ENCODE results near the gene MRPL54.

MRPL54 gene

DNA sequence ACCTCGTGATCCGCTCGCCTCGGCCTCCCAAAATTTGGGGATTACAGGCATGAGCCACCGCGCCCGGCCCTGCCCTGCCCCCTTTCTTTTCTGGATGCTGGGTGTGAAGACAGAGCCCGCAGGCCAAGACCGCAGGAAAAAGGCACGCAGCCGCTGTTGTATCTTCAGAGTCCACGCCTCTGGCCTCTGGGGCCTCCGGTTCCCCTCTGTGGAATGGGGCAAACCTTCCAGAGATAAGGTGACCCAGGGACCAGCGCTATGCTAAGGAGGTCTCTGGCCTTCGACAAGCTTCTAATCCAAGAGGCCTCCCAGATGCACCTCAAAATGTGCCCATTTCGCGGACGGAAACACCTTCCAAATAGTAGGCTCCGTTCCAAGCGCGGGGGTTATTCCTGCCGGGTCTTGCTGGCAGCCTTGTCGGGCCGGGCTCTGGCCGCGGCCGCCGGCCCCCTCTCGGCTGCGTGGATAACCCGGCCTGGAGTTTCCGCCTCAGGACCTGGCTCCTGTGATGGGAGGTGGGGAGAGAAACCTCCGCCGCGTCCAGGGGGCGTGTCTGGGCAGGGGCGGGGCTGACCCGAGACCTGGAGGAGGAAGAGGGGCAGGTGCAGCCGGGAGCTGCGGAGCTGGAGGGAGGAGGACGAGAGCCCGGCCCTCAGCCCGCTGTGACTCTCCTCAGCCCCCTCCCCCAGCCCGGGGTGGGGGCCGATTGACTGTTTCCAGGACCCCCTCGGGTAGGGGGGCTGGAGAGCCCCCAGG lies 41.2 kb upstream of the MRPL54 start:
- Histone ChIP-seq H3K79me2 (ENCODE audit: low read length) (no peaks in the 10 kb centered on the region), H3K4me3 (ENCODE audit: low read length) (peak overlapping the region; percentile 14; the same call in 1 of the 2 replicates), H3K4me2 (ENCODE audit: low read length) (peak overlapping the region; percentile 23; the same call in 1 of the 2 replicates), H3K9ac (ENCODE audit: low read length) (no peak overlapping the region), H3K27me3 (ENCODE audit: low read depth, low read length) (peaks cover 13% of the 10 kb centered on the region), H3K9me3 (ENCODE audit: insufficient read depth, low read length) (no peaks in the 10 kb centered on the region), H3K27ac (ENCODE audit: low read length) (no peak overlapping the region), H4K20me1 (ENCODE audit: insufficient read depth, low read length) (no peaks in the 10 kb centered on the region), H2AFZ (ENCODE audit: low read depth, low read length) (peak overlapping the region; percentile 67; the same call in 1 of the 2 replicates), H3K4me1 (ENCODE audit: low read length) (no peaks in the 10 kb centered on the region), H3K36me3 (replicated peaks; ENCODE audit: low read depth, low read length) (no peaks in the 10 kb centered on the region)
- TF ChIP-seq, protein P1, sequence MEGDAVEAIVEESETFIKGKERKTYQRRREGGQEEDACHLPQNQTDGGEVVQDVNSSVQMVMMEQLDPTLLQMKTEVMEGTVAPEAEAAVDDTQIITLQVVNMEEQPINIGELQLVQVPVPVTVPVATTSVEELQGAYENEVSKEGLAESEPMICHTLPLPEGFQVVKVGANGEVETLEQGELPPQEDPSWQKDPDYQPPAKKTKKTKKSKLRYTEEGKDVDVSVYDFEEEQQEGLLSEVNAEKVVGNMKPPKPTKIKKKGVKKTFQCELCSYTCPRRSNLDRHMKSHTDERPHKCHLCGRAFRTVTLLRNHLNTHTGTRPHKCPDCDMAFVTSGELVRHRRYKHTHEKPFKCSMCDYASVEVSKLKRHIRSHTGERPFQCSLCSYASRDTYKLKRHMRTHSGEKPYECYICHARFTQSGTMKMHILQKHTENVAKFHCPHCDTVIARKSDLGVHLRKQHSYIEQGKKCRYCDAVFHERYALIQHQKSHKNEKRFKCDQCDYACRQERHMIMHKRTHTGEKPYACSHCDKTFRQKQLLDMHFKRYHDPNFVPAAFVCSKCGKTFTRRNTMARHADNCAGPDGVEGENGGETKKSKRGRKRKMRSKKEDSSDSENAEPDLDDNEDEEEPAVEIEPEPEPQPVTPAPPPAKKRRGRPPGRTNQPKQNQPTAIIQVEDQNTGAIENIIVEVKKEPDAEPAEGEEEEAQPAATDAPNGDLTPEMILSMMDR (IDR thresholded peaks at IDR 0.05; ENCODE audit: low read depth, low read length) = no peak
- no peak for TF ChIP-seq EZH2phosphoT487 (IDR thresholded peaks at IDR 0.05; ENCODE audit: low read depth)

DNA sequence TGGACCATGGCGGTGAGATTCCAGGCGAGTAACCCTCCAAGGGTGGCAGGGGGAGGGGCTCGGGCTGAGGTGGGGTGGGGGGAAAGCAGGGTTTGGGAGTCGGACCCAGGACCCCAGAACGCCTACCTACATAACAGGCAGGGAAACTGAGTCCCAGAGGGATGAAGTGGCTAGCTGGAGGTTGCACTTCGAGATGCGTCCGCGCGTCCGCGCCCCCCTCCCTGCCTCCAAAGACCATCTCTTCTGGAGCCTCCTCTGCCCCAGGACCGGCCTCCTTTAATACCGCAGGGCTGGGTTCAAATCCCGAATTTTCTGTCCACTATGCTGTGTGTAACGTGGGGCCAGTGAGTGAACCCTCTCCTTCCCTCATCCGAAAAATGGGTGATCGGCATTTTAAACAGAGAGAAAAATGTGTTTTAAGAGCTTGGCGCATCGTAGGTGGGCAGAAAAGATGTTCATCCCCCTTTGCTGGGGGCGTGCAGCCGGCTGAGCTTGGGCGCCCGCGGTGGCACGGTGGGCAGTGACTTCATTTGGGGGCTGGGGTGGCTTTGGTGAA lies 40.5 kb upstream of the MRPL54 start:
- H3K4me1 ChIP-seq (ENCODE audit: low read length) = no peaks in the 10 kb centered on the region
- no peak overlapping the region for H2AFZ ChIP-seq (ENCODE audit: low read depth, low read length)
- H3K9me3 ChIP-seq (ENCODE audit: insufficient read depth, low read length) = no peaks in the 10 kb centered on the region
- no peak overlapping the region for H3K27ac ChIP-seq (ENCODE audit: low read length)
- H3K4me2 ChIP-seq (ENCODE audit: low read length) = peak overlapping the region; percentile 23; the same call in 1 of the 2 replicates
- H3K36me3 ChIP-seq (replicated peaks; ENCODE audit: low read depth, low read length) = no peaks in the 10 kb centered on the region
- TF ChIP-seq, protein P1 (IDR thresholded peaks at IDR 0.05; ENCODE audit: low read depth, low read length) = no peak
- no peak for TF ChIP-seq EZH2phosphoT487 (IDR thresholded peaks at IDR 0.05; ENCODE audit: low read depth)
- H3K4me3 ChIP-seq (ENCODE audit: low read length) = peak overlapping the region; percentile 14; the same call in 1 of the 2 replicates
- no peak overlapping the region for H3K9ac ChIP-seq (ENCODE audit: low read length)
- H3K79me2 ChIP-seq (ENCODE audit: low read length) = no peaks in the 10 kb centered on the region
- no peaks in the 10 kb centered on the region for H4K20me1 ChIP-seq (ENCODE audit: insufficient read depth, low read length)
- H3K27me3 ChIP-seq (ENCODE audit: low read depth, low read length) = peaks cover 13% of the 10 kb centered on the region

DNA sequence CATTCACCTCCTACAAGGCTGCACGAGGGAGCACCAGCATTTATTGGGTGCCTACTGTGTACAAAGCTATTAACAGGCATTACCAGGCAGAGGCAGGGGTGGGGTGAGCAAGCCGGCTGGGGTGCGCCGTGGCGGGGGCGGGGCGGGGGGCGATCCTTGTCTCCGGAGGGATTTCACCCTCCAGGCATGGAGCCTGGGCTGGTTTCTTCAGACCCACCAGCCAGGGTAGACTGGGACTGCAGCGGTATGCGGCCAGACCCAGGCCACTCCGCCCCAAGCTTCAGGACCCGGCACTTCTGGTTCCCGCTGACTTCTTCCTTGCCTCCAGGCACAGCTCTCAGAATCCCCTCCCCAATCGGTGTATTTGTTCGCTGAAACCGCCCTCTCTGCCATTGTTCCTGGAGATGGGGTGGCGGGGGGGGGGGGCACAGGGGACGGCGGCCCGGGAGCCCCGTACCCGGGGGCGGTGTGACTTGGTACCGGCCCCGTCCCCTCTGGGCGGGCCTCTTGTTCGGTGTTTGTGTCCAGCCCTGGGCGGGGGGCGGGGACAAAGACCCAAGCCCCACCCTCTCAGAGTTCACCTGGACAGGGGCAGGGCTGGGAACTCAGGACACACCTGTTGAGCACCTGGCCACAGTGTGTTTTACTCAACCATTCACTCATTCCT lies 39.9 kb upstream of the MRPL54 start:
- no peaks in the 10 kb centered on the region for H3K4me1 ChIP-seq (ENCODE audit: low read length)
- H3K9me3 ChIP-seq (ENCODE audit: insufficient read depth, low read length) = no peaks in the 10 kb centered on the region
- no peak overlapping the region for H2AFZ ChIP-seq (ENCODE audit: low read depth, low read length)
- H3K27ac ChIP-seq (ENCODE audit: low read length) = no peak overlapping the region
- no peak overlapping the region for H3K9ac ChIP-seq (ENCODE audit: low read length)
- H4K20me1 ChIP-seq (ENCODE audit: insufficient read depth, low read length) = no peaks in the 10 kb centered on the region
- H3K79me2 ChIP-seq (ENCODE audit: low read length) = no peaks in the 10 kb centered on the region
- H3K36me3 ChIP-seq (replicated peaks; ENCODE audit: low read depth, low read length) = no peaks in the 10 kb centered on the region
- no peak overlapping the region for H3K4me2 ChIP-seq (ENCODE audit: low read length)
- TF ChIP-seq, protein P1 (IDR thresholded peaks at IDR 0.05; ENCODE audit: low read depth, low read length) = no peak
- no peak for TF ChIP-seq EZH2phosphoT487 (IDR thresholded peaks at IDR 0.05; ENCODE audit: low read depth)
- H3K4me3 ChIP-seq (ENCODE audit: low read length) = no peak overlapping the region
- H3K27me3 ChIP-seq (ENCODE audit: low read depth, low read length) = peaks cover 13% of the 10 kb centered on the region

DNA sequence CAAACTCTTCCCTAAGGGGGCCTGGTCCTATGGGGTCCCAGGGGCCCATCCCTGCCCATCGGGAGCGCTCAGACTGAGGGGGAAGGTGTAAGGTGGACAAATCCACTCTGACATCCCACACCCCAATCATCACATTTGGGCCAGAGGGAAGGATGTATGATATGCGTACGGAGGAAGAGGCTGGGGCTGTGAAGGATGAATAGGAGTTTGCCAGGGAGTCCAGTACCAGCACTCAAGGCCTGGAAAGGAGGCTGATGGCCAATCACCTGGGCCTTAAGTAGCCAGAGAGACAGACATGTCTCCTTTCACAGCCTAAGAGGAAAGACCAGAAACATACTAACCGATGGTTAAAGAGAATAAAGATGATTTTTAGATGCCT lies 39.4 kb upstream of the MRPL54 start:
- Histone ChIP-seq H3K4me1 (ENCODE audit: low read length) (no peaks in the 10 kb centered on the region), H3K4me3 (ENCODE audit: low read length) (no peak overlapping the region), H3K4me2 (ENCODE audit: low read length) (no peak overlapping the region), H3K27ac (ENCODE audit: low read length) (no peak overlapping the region), H3K9me3 (ENCODE audit: insufficient read depth, low read length) (no peaks in the 10 kb centered on the region), H3K79me2 (ENCODE audit: low read length) (no peaks in the 10 kb centered on the region), H3K27me3 (ENCODE audit: low read depth, low read length) (peaks cover 13% of the 10 kb centered on the region), H3K9ac (ENCODE audit: low read length) (no peak overlapping the region), H3K36me3 (replicated peaks; ENCODE audit: low read depth, low read length) (no peaks in the 10 kb centered on the region), H4K20me1 (ENCODE audit: insufficient read depth, low read length) (no peaks in the 10 kb centered on the region), H2AFZ (ENCODE audit: low read depth, low read length) (no peak overlapping the region)
- TF ChIP-seq, protein P1 (IDR thresholded peaks at IDR 0.05; ENCODE audit: low read depth, low read length) = no peak
